GM10266 (cell line): ENCODE results near the gene CA14.

ENCODE experiments used
- DNase-seq: peaks from one replicate; pipeline ENCODE4 v3.0.0; 2012; ENCODE audit errors: extremely low spot score
- TF ChIP-seq, protein P1 (sequence below): IDR thresholded peaks from 2 replicates; pipeline ENCODE4 v1.5.1; 2012; ENCODE audit warnings: mild to moderate bottlenecking, low read depth; ENCODE audit not compliant: control insufficient read depth, insufficient read depth; ENCODE audit errors: missing control alignments

CA14 gene

DNA sequence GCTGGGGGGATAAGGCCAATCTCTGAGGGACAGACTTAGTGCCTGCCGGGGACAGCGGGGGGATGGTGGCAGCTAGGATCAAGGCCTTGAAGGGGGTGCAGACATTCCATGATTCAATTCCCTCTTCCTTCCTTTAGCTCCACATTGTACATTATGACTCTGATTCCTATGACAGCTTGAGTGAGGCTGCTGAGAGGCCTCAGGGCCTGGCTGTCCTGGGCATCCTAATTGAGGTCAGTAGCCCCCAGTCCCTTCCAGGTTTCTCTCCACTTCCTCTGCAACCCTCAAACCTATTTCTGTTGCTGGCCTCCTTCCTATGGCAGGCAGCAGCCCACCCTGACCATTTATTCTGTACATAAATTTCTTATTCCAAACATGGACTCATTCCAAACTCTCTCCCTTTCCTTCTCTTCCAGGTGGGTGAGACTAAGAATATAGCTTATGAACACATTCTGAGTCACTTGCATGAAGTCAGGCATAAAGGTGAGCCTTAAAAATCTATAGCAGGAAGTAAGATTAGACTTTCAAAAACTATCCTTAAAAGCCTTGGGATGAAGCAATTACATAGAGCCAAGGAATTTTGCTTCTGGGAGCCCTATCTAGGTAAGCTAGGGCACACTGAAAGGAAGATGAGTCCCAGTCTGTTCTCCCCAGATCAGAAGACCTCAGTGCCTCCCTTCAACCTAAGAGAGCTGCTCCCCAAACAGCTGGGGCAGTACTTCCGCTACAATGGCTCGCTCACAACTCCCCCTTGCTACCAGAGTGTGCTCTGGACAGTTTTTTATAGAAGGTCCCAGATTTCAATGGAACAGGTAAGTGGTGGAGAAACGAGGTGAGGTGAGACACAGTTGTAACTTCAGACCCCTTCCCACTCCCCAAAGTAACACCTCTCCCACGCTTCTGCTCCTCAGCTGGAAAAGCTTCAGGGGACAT lies 5.1 kb downstream of the CA14 start:
- no peak for DNase-seq

DNA sequence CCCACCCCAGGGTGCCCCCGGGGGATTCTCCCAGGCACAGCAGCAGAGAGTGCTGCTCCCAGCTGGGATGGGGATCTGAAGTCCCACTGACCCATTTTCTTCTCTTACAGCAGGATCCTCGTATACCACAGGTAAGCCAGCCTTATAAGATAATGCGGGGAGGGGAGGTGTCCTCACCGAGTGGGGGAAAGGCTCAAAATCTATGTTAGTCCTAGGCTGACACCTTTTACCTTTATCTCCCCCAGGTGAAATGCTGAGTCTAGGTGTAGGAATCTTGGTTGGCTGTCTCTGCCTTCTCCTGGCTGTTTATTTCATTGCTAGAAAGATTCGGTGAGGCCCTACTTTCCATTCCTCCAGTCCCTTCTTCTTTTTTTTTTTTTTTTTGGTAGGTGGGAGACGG lies 6.0 kb downstream of the CA14 start:
- TF ChIP-seq, protein P1, sequence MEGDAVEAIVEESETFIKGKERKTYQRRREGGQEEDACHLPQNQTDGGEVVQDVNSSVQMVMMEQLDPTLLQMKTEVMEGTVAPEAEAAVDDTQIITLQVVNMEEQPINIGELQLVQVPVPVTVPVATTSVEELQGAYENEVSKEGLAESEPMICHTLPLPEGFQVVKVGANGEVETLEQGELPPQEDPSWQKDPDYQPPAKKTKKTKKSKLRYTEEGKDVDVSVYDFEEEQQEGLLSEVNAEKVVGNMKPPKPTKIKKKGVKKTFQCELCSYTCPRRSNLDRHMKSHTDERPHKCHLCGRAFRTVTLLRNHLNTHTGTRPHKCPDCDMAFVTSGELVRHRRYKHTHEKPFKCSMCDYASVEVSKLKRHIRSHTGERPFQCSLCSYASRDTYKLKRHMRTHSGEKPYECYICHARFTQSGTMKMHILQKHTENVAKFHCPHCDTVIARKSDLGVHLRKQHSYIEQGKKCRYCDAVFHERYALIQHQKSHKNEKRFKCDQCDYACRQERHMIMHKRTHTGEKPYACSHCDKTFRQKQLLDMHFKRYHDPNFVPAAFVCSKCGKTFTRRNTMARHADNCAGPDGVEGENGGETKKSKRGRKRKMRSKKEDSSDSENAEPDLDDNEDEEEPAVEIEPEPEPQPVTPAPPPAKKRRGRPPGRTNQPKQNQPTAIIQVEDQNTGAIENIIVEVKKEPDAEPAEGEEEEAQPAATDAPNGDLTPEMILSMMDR = no peak
- no peak for DNase-seq

More for the DNA sequence above, 5.1 kb downstream of the CA14 start:
- TF ChIP-seq, protein P1 = no peak

DNA sequence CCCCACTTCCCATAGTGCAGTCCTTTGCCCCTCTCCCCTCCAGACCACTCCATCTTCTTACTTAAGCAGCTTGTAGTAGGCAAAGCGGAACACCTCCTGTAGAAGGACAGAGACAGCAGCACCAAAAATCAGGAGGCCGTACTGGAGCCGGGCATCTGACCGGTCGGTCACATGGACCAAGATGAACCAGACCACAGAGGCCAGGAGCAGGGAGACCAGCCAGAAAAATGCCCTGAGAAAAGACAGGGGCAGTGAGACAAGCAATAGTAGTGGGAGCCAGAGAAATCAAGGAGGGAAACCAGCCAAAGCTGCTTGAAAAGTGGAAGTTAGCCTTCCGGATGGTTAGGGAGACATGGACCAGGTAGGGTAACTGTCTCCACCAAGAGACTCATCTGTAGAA lies 10.3 kb downstream of the CA14 start:
- no peak for DNase-seq
- TF ChIP-seq, protein P1 = no peak

DNA sequence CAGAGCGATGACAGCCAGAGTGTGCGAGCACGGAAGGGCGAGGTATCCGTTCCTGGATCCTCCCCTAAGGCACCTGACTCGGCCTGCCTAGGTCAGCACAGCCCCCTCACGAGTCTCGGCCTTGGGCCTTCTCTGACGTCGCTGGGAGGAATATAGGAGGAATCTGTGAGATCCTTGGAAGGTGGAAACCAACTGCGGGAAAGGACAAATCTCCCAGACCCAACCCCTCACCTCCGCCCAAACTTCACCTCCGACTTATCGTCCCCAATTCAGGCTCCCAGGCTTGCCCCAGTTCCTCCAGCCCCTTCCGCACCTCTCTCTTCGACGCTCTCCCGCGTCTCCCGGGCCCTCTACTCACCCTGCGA lies 10.7 kb downstream of the CA14 start:
- DNase-seq = no peak
- TF ChIP-seq, protein P1 = no peak

DNA sequence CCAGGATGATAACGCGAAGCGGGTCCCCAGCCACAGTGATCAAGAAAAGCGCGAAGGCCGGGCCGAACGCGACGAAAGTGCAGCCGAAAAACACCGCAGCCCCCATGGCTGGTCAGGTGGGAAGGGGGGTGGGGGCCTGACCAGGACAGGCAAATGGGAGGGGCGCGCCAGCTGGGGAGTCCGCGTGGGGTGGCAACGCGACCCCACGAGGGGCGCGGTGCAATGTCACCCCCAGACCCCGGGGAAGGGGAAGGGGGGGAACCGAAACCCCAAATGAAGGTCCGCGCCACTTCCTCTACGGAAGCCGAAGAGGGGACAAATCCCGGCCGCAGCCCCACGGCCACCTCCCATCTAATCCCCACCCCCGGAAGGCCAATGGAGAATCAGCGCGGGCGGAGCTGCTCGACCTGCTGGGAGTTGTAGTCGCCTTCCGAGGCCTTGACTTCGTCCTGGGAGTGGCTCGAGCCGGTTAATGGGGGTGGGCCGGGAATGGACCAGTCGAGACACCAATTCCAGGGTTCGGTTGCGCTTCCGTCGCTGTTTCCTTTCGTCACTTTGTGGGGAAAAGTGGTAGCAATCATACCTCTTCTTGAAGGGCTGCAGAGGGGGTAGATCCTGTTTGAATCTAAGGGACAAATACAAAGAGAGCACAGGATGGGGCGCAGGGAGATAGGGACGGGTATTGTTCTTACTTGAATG lies 11.3 kb downstream of the CA14 start, which contains the start of gene APH1A:
Gene APH1A, minus strand, starts transcription at position 312 of the 699 bp plus-strand sequence. Its CDS starts 206 bp downstream, at position 106.
- DNase-seq = peak; percentile 94
- TF ChIP-seq, protein P1 = no peak

DNA sequence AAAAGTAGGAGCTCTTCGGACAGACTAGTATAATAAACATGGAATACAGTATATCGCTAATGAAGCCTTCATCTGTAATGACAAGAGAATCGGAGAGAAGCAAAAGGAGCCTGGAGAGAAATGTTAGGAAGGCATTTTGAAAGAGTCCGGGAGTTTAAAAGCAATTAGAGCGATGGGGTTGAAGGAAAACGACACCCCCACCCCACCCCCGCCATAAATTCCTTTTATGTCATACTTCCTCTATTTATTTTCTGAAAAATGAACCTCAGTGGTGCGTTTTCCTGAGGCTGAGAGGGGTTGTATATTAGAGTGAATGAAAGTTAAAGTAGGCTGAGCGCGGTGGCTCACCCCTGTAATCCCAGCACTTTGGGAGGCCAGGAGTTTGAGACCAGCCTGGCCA lies 11.9 kb downstream of the CA14 start:
- TF ChIP-seq, protein P1 = no peak
- DNase-seq = no peak
